Stimulated activated CD4-positive, alpha-beta T cell treated with anti-CD3 and anti-CD28 coated beads, Interleukin-12 subunit alpha, Interleukin-12 subunit beta, amount 100 ng/mL, for 48 hours (primary cell): ENCODE measurements around the gene COL21A1.

Source experiments
- DNase-seq, 3 donors: peaks; one replicate each; pipeline ENCODE4 v3.0.0-alpha.2; 2020; ENCODE audit warnings: low read depth in 2 of 3, low spot score in 1 of 3

Gene COL21A1

GRCh38 chr6:56115715-56116114, 131.7 kb downstream of the COL21A1 start:
- DNase-seq = no peak

GRCh38 chr6:56109149-56109548, 138.2 kb downstream of the COL21A1 start:
- DNase-seq = no peak

GRCh38 chr6:56106231-56106630, 141.1 kb downstream of the COL21A1 start:
- DNase-seq = no peak

GRCh38 chr6:56104591-56104990, 142.8 kb downstream of the COL21A1 start:
- DNase-seq = no peak

- DNase-seq = no peak
Observed at GRCh38 chr6:56102216-56102615, 145.2 kb downstream of the COL21A1 start.

GRCh38 chr6:56101141-56101553, 146.2 kb downstream of the COL21A1 start:
- no peak for DNase-seq

- DNase-seq = no peak
Observed at GRCh38 chr6:56096946-56097621, 150.3 kb downstream of the COL21A1 start.

- no peak for DNase-seq
Observed at GRCh38 chr6:56096541-56096940, 150.8 kb downstream of the COL21A1 start.

- no peak for DNase-seq
Observed at GRCh38 chr6:56093776-56094175, 153.6 kb downstream of the COL21A1 start.

GRCh38 chr6:56091159-56091869, 156.1 kb downstream of the COL21A1 start:
- DNase-seq = no peak

GRCh38 chr6:56088641-56089040, 158.7 kb downstream of the COL21A1 start:
- DNase-seq = no peak

- no peak for DNase-seq
Observed at GRCh38 chr6:56087421-56087820, 160.0 kb downstream of the COL21A1 start.

GRCh38 chr6:56079751-56080540, 167.4 kb downstream of the COL21A1 start:
- DNase-seq = no peak

- no peak for DNase-seq
Observed at GRCh38 chr6:56076033-56076432, 171.3 kb downstream of the COL21A1 start.

GRCh38 chr6:56073761-56074160, 173.6 kb downstream of the COL21A1 start:
- DNase-seq = no peak

GRCh38 chr6:56073315-56073714, 174.1 kb downstream of the COL21A1 start:
- no peak for DNase-seq

GRCh38 chr6:56072856-56073255, 174.5 kb downstream of the COL21A1 start:
- DNase-seq = no peak

- no peak for DNase-seq
Observed at GRCh38 chr6:56065408-56065807, 182.0 kb downstream of the COL21A1 start.

GRCh38 chr6:56062836-56063235, 184.5 kb downstream of the COL21A1 start:
- no peak for DNase-seq

GRCh38 chr6:56058636-56059035, 188.7 kb downstream of the COL21A1 start:
- no peak for DNase-seq

- no peak for DNase-seq
Observed at GRCh38 chr6:56055081-56055704, 192.2 kb downstream of the COL21A1 start.

GRCh38 chr6:56051202-56051598, 196.2 kb downstream of the COL21A1 start:
- no peak for DNase-seq
